Heart right ventricle (tissue), 16 donors: ENCODE measurements around the gene KCTD15. TPM values are rescaled to one million over a fixed set of nuclear protein-coding genes. Genes with fewer than 3 reads are reported as not detected.
A peak's percentile ranks its signal among the peaks of the same experiment; 100 is the strongest.

Source experiments
- ATAC-seq, 8 donors: fragments of 200-7000 bp; cut with Tn5 transposase; one replicate each; pipeline ENCODE4 v1.9.1; 2020; ENCODE audit warnings: mild to moderate bottlenecking in 8 of 8, moderate library complexity in 8 of 8, moderate number of reproducible peaks in 1 of 8
- DNase-seq, 2 donors: peaks; one replicate each; pipeline ENCODE4 v3.0.0-alpha.2; 2020
- H3K27ac ChIP-seq, 10 donors: fragments of 200-600 bp; sonication (generic) in 2 of 10; one replicate each; pipeline versions ENCODE4 v1.5.0 to v1.8.0; 2020 to 2022; ENCODE audit warnings: mild to moderate bottlenecking in 3 of 10
- H3K27me3 ChIP-seq, 7 donors: fragments of 200-600 bp; one replicate each; pipeline ENCODE4 v1.8.0; 2021 to 2022; ENCODE audit warnings: mild to moderate bottlenecking in 2 of 7
- H3K36me3 ChIP-seq, 9 donors: fragments of 200-600 bp; sonication (generic) in 1 of 9; one replicate each; pipeline versions ENCODE4 v1.5.0 to v1.8.0; 2020 to 2022; ENCODE audit warnings: mild to moderate bottlenecking in 2 of 9
- H3K4me1 ChIP-seq, 9 donors: fragments of 200-600 bp; sonication (generic) in 1 of 9; one replicate each; pipeline versions ENCODE4 v1.5.0 to v1.8.0; 2020 to 2022; ENCODE audit warnings: mild to moderate bottlenecking in 4 of 9
- H3K4me3 ChIP-seq, 10 donors: fragments of 200-600 bp; sonication (generic) in 2 of 10; one replicate each; pipeline versions ENCODE4 v1.5.0 to v1.8.0; 2020 to 2022; ENCODE audit warnings: mild to moderate bottlenecking in 7 of 10, moderate library complexity in 2 of 10
- H3K9me3 ChIP-seq, 11 donors: fragments of 200-600 bp in 10 of 11; sonication (generic) in 2 of 11; one replicate each; pipeline versions ENCODE4 v1.5.0 to v1.8.0; 2013 to 2022; ENCODE audit warnings: mild to moderate bottlenecking in 2 of 11, control low read depth in 1 of 11, moderate library complexity in 1 of 11
- CTCF ChIP-seq, 9 donors: fragments of 200-600 bp; sonication (generic) in 2 of 9; IDR thresholded peaks; one replicate each; pipeline versions ENCODE4 v1.5.0 to v1.8.0; 2021 to 2022; ENCODE audit warnings: antibody characterized with exemption in 9 of 9, mild to moderate bottlenecking in 5 of 9, moderate library complexity in 1 of 9
- WGBS, 2 donors: extraction: QIAGEN DNeasy Blood & Tissue Kit; methylation state at CpG; one replicate each; pipeline ENCODE4 v1.1.7; 2013; ENCODE audit warnings: inconsistent platforms in 1 of 2; 5-methylcytosine and 5-hydroxymethylcytosine counted together
- intact Hi-C, 10 donors: fragments of 100-400 bp; cut with DNase I; formaldehyde crosslinking; loops; one replicate each; pipeline versions ENCODE4 v1.11.1 to v1.14.2; 2022
- polyA plus RNA-seq, 2 donors: library from polyadenylated mRNA; stranded (reverse); fragments of 200-250 nt; gene quantifications; one replicate each; pipeline ENCODE4 v1.2.3, GENCODE V29; 2013
- total RNA-seq, 10 donors: library from RNA; stranded (reverse); fragmentation: NEBNext Ultra II Directional in 3 of 10; extraction: Animal tissue kit (Norgen Biotek cat#: 25700) in 3 of 10; gene quantifications; one replicate each; pipeline versions ENCODE4 v1.2.1 to v1.2.4, GENCODE V29; 2021 to 2023
- donor health status: Arrhythmogenic right ventricular cardiomyopathy.
- donor health status: ischemic (EF 13 %, LVEDD 7.1; RV severe dilation, severe dysfunction).
- donor health status: healthy with polysubstance abuse.
- donor health status: DM: no; HTN: yes; CAD: no.
- donor health status: DM: no; HTN: no; CAD: no.
- donor health status: ischemic (EF 25% LVEDD 6.9; RV normal size, moderate dysfunction).
- donor health status: ischemic (EF 25% LVEDD 5.7; RV mildly dilated, moderate dysfunction).
- donor health status: healthy.
- donor health status: DM: yes; HTN: yes; CAD: no.
- donor health status: Ischemic cardiomyopathy.
- donor health status: ischemic (EF 35%, LVEDD 5.7; RV mildly dilated, moderate dysfunction).
- donor health status: nonischemic (EF 11% LVEDD 7.7; RV severe dilation, severe dysfunction).
- donor health status: DM: yes; HTN: yes; CAD: no.
- donor health status: PGD.
- donor health status: ischemic (EF 29% LVEDD 5.4; RV normal size, mild dysfunction).
- donor health status: nonischemic (EF 23%, LVEDD 6.1; RV moderate dilation, normal function).

Gene KCTD15
- total and polyA plus RNA-seq, 12 donors, result 3.5 to 22.5 (median 7.5) TPM

- intact Hi-C loops, result no loop called here
- 86 to 91% methylated on average over 5 of the region's 5 CpGs for WGBS, 2 donors
- Histone ChIP-seq H3K27ac (no peak overlapping the region), H3K9me3 (no peaks in the 10 kb centered on the region), H3K4me1 (peaks cover 0 to 11% (median 5%) of the 10 kb centered on the region in 9 donors), H3K4me3 (no peak overlapping the region), H3K27me3 (peaks cover 0 to 4% (median 0%) of the 10 kb centered on the region in 7 donors), H3K36me3 (no peaks in the 10 kb centered on the region)
- TF ChIP-seq CTCF (IDR thresholded peaks at IDR 0.05), result no peak
- no peak for DNase-seq
- ATAC-seq, result peak in 1 of 8 donors; percentile 32
Observed at GRCh38 chr19:33863436-33863835, 66.8 kb downstream of the KCTD15 start.

- no peak for TF ChIP-seq CTCF (IDR thresholded peaks at IDR 0.05)
- H3K4me1 ChIP-seq, result peaks cover 2 to 20% (median 10%) of the 10 kb centered on the region in 9 donors
- H3K36me3 ChIP-seq, result no peaks in the 10 kb centered on the region
- 57 to 89% methylated on average over 3 of the region's 3 CpGs for WGBS, 2 donors
- intact Hi-C loops, result no loop called here
- H3K27me3 ChIP-seq, result no peaks in the 10 kb centered on the region
- no peak overlapping the region for H3K27ac ChIP-seq
- no peaks in the 10 kb centered on the region for H3K9me3 ChIP-seq
- ATAC-seq, result no peak
- H3K4me3 ChIP-seq, result no peak overlapping the region
- DNase-seq, result no peak
Observed at GRCh38 chr19:33864311-33864850, 67.7 kb downstream of the KCTD15 start.

- H3K27ac ChIP-seq, result no peak overlapping the region
- H3K27me3 ChIP-seq, result no peaks in the 10 kb centered on the region
- ATAC-seq, result no peak
- peaks cover 2 to 20% (median 10%) of the 10 kb centered on the region in 9 donors for H3K4me1 ChIP-seq
- DNase-seq, result no peak
- no peak overlapping the region for H3K4me3 ChIP-seq
- H3K9me3 ChIP-seq, result no peaks in the 10 kb centered on the region
- 87 to 92% methylated on average over 10 of the region's 10 CpGs for WGBS, 2 donors
- TF ChIP-seq CTCF (IDR thresholded peaks at IDR 0.05), result no peak
- no peaks in the 10 kb centered on the region for H3K36me3 ChIP-seq
- intact Hi-C loops, result loop anchor here in 2 of 10 donors (5.0 kb wide), 1 partner anchor 68 kb away; the partner anchor contains the start of gene KCTD15 (in 2 of the 2)
Observed at GRCh38 chr19:33865306-33865705, 68.6 kb downstream of the KCTD15 start.

Other genes starting within 250 kb of the KCTD15 start
- gene CHST8, start 174.9 kb upstream of the KCTD15 start, total RNA-seq, result under 1 TPM in 7 of 10 donors, not detected in 3; 0.14 to 0.50 (median 0.22) TPM
- under 1 TPM; 0.13 to 0.37 TPM for gene CHST8, start 174.9 kb upstream of the KCTD15 start, polyA plus RNA-seq